Measurements from ENCODE around the gene KHNYN.

Gene KHNYN

GRCh38 chr14:24425704-24426103, 4.0 kb upstream of the KHNYN start:
- DNase-seq: peak in 1 of 2 donors; percentile 54

DNA sequence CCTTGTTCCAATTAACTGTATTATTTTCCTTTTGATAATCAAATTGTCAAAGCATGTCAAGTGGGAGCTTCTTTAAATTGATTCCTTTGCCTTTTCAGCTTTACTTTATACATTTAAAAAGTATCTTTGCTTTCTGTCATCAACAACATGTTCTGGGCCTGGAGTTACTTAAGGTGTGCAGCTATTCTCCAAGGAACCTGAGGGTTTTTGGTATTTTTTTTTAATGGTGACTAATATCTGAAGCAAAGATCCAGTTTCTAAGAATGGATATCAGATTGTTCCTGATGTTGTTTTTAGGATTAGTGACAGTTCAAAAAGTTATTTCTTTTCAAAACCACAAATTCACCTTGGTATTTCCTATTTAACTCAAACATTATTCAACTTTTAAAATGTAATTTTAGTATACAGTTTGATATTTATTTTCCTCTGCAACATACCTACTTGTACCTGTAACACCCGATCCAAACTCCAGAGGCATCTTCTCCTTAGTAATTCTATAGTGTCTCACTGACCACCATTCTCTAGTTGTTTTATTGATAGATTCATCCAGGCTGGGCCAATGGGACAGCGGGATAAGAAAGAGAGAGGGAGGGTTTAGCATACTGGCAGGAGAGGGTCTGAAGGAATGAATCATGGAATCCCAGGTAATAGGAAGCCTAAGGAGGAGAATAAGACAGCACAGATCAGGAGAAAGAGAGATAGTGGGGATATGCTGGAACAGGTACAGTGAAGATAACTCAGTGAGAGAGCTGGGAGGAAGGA, 3.4 kb upstream of the KHNYN start:
- DNase-seq: no peak

DNA sequence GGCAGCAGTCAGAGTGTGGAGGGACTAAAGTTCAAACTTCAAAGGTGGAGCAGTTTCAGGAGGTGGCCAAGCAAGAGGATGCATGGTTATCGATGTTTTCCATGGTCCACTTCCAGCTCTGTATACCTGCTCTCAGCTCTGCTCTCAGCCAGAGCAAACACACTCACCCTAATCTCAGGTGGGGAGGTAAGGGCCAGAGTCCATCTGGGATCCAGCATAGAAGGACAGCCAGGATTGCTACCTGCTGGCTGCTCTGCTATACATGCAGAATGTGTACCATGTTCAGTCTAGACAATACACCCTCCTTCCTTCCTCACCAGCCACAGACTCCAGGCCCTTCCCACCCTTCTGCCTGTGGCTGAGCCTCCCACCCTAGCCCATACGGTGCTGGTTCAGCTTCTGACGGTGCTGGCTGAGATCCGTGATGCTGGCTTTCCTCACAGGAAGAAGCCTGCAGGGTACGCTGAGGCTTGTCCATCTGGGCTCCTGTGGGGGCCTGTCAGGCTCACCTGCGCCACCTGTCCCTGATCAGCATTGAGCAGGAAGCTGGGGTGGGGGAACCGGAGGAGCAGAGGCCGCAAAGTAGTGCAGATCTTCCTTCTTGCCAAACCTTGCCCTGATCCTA, 2.7 kb upstream of the KHNYN start:
- peak in 1 of 2 donors; percentile 33 for DNase-seq

- no peak for DNase-seq
These were observed 1.9 kb upstream of the KHNYN start for GRCh38 chr14:24427537-24428508.

- DNase-seq: no peak
These were observed 943 bp upstream of the KHNYN start for GRCh38 chr14:24428628-24429394.

DNA sequence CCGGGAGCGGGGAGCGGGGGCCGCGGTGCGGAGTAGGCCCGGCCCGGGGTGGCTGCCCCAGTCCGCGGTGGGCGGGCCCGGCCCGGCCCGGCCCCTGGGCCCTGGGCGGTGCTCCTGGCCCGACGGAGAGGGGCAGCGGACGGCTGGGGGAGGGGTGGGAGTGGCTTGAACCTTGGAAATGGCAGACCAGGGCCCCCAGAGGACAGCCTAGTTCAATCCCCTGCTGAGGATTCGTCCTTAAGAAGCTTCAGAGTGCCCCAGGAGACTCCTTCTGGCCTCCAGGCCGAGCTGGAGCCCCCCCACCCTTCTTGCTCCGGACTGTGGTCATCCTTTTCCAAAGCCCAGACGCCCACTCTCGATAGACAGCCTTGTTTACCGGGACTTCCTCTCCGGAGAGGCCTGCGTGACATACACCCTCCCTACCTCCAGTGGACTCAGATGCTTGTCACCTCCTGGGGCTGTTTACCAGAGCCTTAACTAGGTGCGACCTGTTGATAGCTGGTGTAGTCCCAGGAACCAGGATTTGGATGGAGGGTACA, 458 bp downstream of the KHNYN start:
- DNase-seq: peak; percentile 51 to 55

DNA sequence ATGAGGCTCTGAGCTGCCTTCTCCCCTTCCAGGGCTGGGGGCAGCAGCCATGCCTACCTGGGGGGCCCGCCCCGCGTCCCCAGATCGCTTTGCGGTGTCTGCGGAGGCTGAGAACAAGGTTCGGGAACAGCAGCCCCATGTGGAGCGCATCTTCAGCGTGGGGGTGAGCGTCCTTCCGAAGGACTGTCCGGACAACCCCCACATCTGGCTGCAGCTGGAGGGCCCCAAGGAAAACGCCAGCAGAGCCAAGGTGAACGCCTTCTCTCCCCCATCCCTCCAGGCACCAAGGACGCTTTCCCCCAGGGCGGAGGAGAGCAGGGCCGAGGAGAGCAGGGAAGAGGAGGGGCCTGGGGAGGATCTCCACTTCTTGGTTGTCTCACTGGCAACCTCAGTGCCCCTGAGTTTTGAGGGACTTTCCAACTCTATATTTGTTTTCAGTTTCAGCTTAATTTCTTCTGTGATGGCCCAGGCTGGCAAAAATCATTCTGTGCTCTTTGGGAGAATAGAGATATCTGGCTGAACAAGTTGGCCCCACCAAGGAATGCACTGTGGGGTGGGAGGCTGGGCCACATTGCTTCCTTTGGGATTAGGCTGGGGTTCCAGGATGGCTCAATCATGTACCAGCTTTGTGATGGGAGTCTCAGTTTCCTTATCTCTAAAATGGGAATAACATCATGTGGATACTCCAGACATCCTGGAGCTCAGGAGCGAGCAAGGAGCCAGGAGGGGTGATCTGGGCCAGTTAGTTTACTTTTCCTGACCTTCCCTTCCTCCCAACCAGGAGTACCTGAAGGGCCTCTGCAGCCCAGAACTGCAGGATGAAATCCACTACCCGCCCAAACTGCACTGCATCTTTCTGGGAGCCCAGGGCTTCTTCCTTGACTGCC, 1.2 kb downstream of the KHNYN start:
- DNase-seq: peak; percentile 73 to 79

DNA sequence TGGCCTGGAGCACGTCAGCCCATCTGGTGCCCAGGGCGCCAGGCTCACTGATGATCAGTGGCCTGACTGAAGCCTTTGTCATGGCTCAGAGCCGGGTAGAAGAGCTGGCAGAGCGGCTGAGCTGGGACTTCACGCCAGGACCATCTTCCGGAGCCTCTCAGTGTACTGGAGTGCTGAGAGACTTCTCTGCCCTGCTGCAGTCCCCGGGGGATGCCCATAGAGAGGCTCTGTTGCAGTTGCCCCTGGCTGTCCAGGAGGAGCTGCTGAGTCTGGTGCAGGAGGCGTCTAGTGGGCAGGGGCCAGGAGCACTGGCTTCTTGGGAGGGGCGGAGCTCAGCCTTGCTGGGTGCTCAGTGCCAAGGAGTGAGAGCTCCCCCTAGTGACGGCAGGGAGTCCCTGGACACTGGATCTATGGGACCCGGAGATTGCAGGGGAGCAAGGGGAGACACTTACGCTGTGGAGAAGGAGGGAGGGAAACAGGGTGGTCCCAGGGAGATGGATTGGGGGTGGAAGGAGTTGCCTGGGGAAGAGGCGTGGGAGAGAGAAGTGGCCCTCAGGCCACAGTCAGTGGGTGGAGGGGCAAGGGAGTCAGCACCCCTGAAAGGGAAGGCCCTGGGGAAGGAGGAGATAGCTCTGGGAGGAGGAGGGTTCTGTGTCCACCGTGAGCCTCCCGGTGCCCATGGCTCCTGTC, 2.0 kb downstream of the KHNYN start:
- DNase-seq: peak; percentile 91 to 92

- no peak for DNase-seq
These were observed 2.7 kb downstream of the KHNYN start for GRCh38 chr14:24432259-24433131.

DNA sequence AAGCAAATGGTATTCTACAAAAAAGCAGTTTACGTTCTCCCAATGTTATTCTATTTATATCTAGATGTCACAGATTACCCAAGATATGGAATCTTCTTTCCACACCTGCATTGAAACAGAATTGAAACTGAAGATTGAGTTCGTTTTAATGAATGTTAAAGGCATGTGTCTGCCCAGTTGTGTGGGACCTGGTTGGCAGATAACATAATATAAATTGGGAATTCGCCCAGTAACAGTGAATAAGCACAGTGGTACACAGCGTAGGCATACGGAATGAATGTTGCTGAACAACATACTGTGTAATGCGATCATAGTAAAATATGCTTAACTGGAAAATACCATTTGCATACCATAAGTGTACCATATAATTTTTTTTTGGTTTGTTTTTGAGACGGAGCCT, 4.3 kb downstream of the KHNYN start:
- DNase-seq: no peak

DNA sequence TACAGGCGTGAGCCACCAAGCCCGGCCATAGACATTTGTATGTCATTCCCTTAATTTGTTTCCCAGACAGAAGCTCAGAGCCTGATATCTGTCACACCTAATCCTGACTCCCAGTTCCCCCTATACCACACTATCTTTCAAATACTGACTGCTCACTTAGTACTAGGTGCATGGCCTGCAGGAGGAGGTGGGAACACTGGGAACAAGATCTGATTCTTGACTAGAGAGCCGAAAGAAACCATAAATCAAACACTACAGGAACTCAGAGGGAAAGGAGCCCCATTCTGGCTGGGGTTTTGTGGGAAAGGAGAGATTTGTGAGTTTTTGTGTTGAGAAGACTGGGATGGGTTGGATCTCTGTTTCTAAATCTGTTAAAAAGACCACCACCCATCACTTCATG, 4.9 kb downstream of the KHNYN start:
- no peak for DNase-seq

- no peak for DNase-seq
These were observed 5.5 kb downstream of the KHNYN start for GRCh38 chr14:24435192-24435810.

DNA sequence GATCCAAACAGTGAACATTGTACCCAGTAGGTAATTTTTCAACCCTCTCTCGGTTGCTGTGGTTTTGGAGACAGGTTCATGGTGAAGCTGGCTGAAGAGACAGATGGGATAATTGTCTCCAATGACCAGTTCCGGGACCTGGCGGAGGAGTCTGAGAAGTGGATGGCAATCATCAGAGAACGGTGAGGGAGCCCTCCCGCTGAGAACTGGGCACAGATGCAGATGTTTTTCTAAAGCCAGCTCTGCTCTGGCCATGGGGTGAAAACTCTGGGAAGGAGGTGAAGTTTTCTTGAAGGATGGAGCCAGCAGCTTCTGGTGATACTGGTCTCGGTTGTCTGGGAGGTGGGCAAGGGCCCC, 6.2 kb downstream of the KHNYN start:
- no peak for DNase-seq

DNA sequence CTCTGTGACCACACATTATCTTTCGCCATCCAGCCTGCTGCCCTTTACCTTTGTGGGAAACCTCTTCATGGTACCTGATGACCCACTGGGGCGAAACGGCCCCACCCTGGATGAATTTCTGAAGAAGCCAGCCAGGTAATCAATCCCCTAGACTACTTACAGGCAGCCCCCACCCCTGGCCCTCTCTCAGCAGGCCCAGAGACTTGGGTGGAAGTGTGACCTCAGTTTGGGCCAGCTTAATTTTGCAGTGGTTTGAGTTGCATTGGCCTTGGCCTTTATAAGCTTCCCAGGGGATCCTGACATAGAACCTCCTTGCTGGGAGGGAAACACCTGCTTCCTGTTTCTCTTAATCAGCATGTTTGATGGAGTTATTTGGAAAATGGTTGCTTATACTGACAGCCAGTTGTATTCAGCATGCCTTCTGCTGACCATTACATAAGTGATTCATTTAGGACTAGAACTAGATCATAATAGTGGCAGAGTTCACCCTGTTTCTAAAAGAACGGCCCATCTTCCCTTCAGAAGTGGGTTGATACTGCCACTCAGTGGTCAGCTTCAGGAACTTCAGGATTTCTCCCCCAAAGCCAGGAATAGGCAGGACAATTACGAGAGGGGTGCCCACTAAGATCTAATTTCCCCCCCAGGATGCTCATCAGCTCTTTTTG, 6.7 kb downstream of the KHNYN start:
- DNase-seq: peak; percentile 61 to 75

DNA sequence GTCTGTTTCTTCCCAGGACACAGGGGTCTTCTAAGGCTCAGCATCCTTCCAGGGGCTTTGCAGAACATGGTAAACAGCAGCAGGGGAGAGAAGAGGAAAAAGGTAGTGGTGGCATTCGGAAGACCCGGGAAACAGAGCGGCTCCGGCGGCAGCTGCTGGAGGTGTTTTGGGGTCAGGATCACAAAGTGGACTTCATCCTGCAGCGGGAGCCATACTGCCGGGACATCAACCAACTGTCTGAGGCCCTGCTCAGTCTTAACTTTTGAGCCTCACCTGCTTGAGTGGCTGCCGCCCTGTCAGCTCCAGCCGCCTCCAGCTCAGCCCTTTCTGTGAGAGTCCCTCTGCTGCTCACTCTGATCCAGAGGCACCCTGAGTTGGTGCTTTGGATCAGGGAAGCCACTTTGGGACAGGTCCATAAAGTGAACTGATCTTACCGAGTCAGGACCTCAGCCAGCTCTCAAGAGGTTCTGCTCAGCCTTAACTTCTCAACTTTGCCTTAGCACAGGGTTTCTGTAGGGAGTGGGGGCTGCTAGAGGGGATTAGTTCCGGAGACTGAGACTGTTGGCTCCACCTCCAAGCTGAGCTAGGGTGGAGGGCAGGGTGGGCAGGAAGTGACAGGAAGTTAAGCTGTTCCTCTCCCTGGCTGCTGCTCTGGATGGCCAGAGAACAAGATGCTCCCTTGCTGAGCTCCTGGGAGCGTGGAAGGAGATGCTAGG, 7.4 kb downstream of the KHNYN start:
- DNase-seq: no peak

DNA sequence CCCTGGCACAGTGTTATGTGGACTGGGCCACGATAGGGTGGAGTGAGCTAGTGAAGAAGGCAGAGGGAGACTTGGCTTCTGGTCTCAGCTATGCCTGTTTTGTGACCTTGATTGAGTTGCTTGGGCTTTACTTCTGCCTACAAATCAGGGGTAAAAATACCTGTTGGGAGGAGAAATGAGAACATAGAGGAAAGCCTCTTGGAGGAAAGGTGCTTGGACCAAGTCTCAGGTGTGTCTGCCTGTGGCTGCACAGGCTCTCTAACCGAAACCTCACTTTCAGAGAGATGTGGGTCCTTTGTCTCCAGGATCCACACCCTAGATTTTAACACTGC, 7.9 kb downstream of the KHNYN start:
- no peak for DNase-seq

GRCh38 chr14:24438223-24439097, 8.7 kb downstream of the KHNYN start:
- DNase-seq: no peak

Data from CD4-positive, alpha-beta T cell treated with Interleukin-4 for 1 hour (primary cell).